Neural crest cell (in vitro differentiated cells): ENCODE results near the gene NMU. TPM values are rescaled to one million over a fixed set of nuclear protein-coding genes. Genes with fewer than 3 reads are reported as not detected.
"Not testable (repeated sequence)": the region's sequence is repeated elsewhere in the genome, so short reads cannot be mapped to it uniquely, and the experiment has no call there.

Experiments used
- DNase-seq: peaks from one replicate; pipeline ENCODE4 v3.0.0; 2021; ENCODE audit warnings: low read depth, mixed read lengths, low spot score
- H3K27ac Mint-ChIP-seq: one replicate; pipeline ENCODE4 v1.8.0; 2021; ENCODE audit warnings: mild to moderate bottlenecking, mixed read lengths; ENCODE audit not compliant: unreplicated experiment
- H3K27me3 Mint-ChIP-seq: 2 replicates; pipeline ENCODE4 v1.8.0; 2021; ENCODE audit warnings: low read depth, mild to moderate bottlenecking, mixed read lengths
- H3K36me3 Mint-ChIP-seq: 2 replicates; pipeline ENCODE4 v1.8.0; 2021; ENCODE audit warnings: low read depth, mild to moderate bottlenecking, mixed read lengths
- H3K4me1 Mint-ChIP-seq: 2 replicates; pipeline ENCODE4 v1.8.0; 2021; ENCODE audit warnings: mixed read lengths
- H3K4me3 Mint-ChIP-seq: one replicate; pipeline ENCODE4 v1.8.0; 2021; ENCODE audit warnings: mild to moderate bottlenecking, mixed read lengths
- H3K9me3 Mint-ChIP-seq: 2 replicates; pipeline ENCODE4 v1.8.0; 2021; ENCODE audit warnings: mixed read lengths
- total RNA-seq: library from RNA; stranded (reverse); gene quantifications from 2 replicates; pipeline ENCODE4 v1.2.1, GENCODE V29; 2021
- TF ChIP-seq, protein P1 (sequence below): fragments of 200-600 bp; sonication (generic); conservative IDR thresholded peaks from 2 replicates; pipeline ENCODE4 v1.5.0; 2021; ENCODE audit warnings: antibody characterized with exemption, mild to moderate bottlenecking

Gene NMU
- total RNA-seq, 1 donor from 2014 or later: 10.3 TPM

DNA sequence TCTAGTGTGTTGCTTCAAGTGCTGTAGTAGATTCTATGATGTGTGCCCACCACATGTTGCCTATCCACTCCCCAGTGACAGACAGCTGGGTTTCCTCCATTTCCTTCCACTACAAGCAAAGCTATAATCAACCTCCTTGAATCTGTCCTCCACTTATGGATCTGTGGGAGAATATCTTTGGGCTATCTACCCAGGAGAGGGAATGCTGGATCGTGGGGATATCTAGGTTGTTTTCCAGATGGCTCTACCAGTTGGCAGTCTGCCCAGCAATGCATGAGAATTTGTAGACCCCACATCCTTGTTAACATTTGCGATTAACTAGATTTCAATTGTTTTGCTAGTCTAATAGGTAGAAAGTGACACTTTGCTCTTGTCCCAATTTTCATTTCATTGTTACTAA is 10.3 kb downstream of the NMU start:
- Mint-ChIP-seq H3K27ac (no peak overlapping the region), H3K4me3 (no peak overlapping the region), H3K36me3 (peaks cover 11% of the 10 kb centered on the region), H3K27me3 (no peaks in the 10 kb centered on the region), H3K9me3 (peaks cover 3% of the 10 kb centered on the region), H3K4me1 (no peaks in the 10 kb centered on the region)
- no peak for DNase-seq
- TF ChIP-seq, protein P1, sequence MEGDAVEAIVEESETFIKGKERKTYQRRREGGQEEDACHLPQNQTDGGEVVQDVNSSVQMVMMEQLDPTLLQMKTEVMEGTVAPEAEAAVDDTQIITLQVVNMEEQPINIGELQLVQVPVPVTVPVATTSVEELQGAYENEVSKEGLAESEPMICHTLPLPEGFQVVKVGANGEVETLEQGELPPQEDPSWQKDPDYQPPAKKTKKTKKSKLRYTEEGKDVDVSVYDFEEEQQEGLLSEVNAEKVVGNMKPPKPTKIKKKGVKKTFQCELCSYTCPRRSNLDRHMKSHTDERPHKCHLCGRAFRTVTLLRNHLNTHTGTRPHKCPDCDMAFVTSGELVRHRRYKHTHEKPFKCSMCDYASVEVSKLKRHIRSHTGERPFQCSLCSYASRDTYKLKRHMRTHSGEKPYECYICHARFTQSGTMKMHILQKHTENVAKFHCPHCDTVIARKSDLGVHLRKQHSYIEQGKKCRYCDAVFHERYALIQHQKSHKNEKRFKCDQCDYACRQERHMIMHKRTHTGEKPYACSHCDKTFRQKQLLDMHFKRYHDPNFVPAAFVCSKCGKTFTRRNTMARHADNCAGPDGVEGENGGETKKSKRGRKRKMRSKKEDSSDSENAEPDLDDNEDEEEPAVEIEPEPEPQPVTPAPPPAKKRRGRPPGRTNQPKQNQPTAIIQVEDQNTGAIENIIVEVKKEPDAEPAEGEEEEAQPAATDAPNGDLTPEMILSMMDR: no peak

- not testable (repeated sequence) for H3K27ac Mint-ChIP-seq, H3K4me1 Mint-ChIP-seq, DNase-seq, H3K4me3 Mint-ChIP-seq, H3K9me3 Mint-ChIP-seq, H3K36me3 Mint-ChIP-seq, H3K27me3 Mint-ChIP-seq
These were observed 12.0 kb downstream of the NMU start for GRCh38 chr4:55624063-55624462.

GRCh38 chr4:55618546-55619143 is 17.5 kb downstream of the NMU start:
- Mint-ChIP-seq H3K27ac (no peak overlapping the region), H3K4me3 (peak overlapping the region; percentile 80), H3K9me3 (no peaks in the 10 kb centered on the region), H3K36me3 (no peaks in the 10 kb centered on the region), H3K27me3 (peaks cover 3% of the 10 kb centered on the region), H3K4me1 (peaks cover 5% of the 10 kb centered on the region)
- TF ChIP-seq, protein P1: no peak
- no peak for DNase-seq

DNA sequence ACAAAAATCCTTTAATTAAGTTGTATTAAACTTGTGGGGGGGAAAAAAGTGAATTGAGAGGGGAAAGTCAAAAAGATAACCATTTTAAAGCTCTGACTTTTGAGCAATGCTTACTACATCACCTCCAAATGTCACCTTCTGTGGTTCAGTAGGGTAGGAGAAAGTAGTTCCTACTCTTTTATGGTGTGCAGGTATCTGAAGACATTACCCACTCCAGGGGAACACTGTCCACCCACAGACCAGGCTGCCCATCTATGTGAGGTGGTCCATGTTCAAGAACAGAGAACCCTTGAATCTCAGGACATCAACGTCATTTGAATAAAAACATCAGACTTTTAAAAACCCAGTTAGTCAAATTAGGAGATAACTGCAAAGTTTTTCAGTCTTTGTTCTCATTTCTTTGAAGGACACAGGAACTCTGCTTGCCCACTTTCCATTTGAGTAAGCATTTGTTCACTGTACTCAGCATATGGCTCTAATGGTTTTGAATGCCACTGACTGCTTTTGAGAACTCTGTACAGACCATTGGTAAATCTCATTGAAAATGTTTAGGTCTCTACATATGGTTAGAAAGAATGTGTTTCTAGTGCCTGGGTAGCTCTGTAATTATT is 18.4 kb downstream of the NMU start:
- H3K4me3 Mint-ChIP-seq: no peak overlapping the region
- no peak for DNase-seq
- H3K9me3 Mint-ChIP-seq: no peaks in the 10 kb centered on the region
- peaks cover 5% of the 10 kb centered on the region for H3K4me1 Mint-ChIP-seq
- no peaks in the 10 kb centered on the region for H3K36me3 Mint-ChIP-seq
- TF ChIP-seq, protein P1: no peak
- peaks cover 3% of the 10 kb centered on the region for H3K27me3 Mint-ChIP-seq
- no peak overlapping the region for H3K27ac Mint-ChIP-seq

- Mint-ChIP-seq H3K27ac (no peak overlapping the region), H3K27me3 (peaks cover 3% of the 10 kb centered on the region)
These were observed 21.1 kb downstream of the NMU start for GRCh38 chr4:55615008-55615407.

DNA sequence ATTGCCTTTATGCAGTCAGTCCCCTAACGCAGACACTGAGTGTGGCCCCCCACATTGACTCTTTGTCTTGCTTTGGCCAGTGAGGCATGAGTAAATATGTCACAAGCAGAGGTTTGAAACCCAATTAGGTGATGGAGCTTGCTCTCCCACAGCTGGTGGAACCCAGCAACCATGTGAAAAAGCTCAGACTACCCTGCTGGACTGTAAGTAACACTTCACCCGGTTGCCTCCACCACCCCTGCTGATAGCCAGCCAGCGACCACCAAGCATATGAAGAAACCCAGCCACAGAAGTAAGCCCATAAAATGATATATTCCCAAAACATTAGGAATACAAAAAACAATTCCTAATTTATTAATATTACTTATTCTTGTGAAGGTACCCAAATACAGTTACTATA is 22.5 kb downstream of the NMU start:
- H3K4me3 Mint-ChIP-seq: no peak overlapping the region
- H3K4me1 Mint-ChIP-seq: peaks cover 2% of the 10 kb centered on the region
- TF ChIP-seq, protein P1: no peak
- no peak for DNase-seq
- H3K9me3 Mint-ChIP-seq: no peaks in the 10 kb centered on the region
- peaks cover 3% of the 10 kb centered on the region for H3K27me3 Mint-ChIP-seq
- H3K36me3 Mint-ChIP-seq: no peaks in the 10 kb centered on the region
- H3K27ac Mint-ChIP-seq: no peak overlapping the region

More at GRCh38 chr4:55615008-55615407, 21.1 kb downstream of the NMU start:
- no peak for DNase-seq
- H3K36me3 Mint-ChIP-seq: no peaks in the 10 kb centered on the region
- no peak overlapping the region for H3K4me3 Mint-ChIP-seq
- H3K9me3 Mint-ChIP-seq: no peaks in the 10 kb centered on the region
- TF ChIP-seq, protein P1: no peak
- H3K4me1 Mint-ChIP-seq: peaks cover 5% of the 10 kb centered on the region
